Keratinocyte (primary cell): ENCODE data around the gene CD207. TPM values are rescaled to one million over a fixed set of nuclear protein-coding genes. Genes with fewer than 3 reads are reported as not detected.

Source experiments
- DNase-seq: peaks from one replicate; pipeline ENCODE4 v3.0.0-alpha.2; 2011; ENCODE audit warnings: low read depth, missing footprints, low spot score
- FAIRE-seq: peaks from 2 replicates; lab custom pipeline; 2011; peaks lifted over from hg19 to GRCh38; lab: Jason Lieb, UNC
- H2AFZ ChIP-seq: 2 replicates; pipeline ENCODE4 v1.6.0; 2012; ENCODE audit warnings: low read length, control low read depth, inconsistent platforms; ENCODE audit not compliant: control insufficient read depth
- H3K27ac ChIP-seq: 2 replicates; pipeline ENCODE4 v1.5.1; 2011; ENCODE audit warnings: low read length; ENCODE audit not compliant: control insufficient read depth, insufficient read depth
- H3K27me3 ChIP-seq: 3 replicates; pipeline ENCODE4 v1.6.0; 2011; ENCODE audit warnings: low read length; ENCODE audit not compliant: control insufficient read depth, insufficient read depth; ENCODE audit errors: extremely low read depth
- H3K36me3 ChIP-seq, 2 experiments: 2 replicates in 1 of 2; 3 replicates in 1 of 2; pipeline ENCODE4 v1.5.1; 2011; ENCODE audit warnings: low read length in 2 of 2, mild to moderate bottlenecking in 1 of 2; ENCODE audit not compliant: control insufficient read depth in 2 of 2, insufficient read depth in 2 of 2; ENCODE audit errors: extremely low read depth in 1 of 2
- H3K4me1 ChIP-seq: 3 replicates; pipeline ENCODE4 v1.5.1; 2011; ENCODE audit warnings: low read length; ENCODE audit not compliant: control insufficient read depth, insufficient read depth; ENCODE audit errors: extremely low read depth
- H3K4me2 ChIP-seq: 3 replicates; pipeline ENCODE4 v1.6.0; 2011; ENCODE audit warnings: low read depth, low read length; ENCODE audit not compliant: control insufficient read depth, insufficient read depth; ENCODE audit errors: extremely low read depth
- H3K4me3 ChIP-seq, 3 experiments: fragments of 200-600 bp in 1 of 3; sonication (generic) in 1 of 3; 2 replicates in 2 of 3; 3 replicates in 1 of 3; pipeline ENCODE4 v1.5.1; 2011 to 2016; ENCODE audit warnings: low read length in 3 of 3, mild to moderate bottlenecking in 3 of 3, control low read depth in 2 of 3, inconsistent platforms in 1 of 3, low read depth in 1 of 3, mixed read lengths in 1 of 3, mixed run types in 1 of 3, moderate library complexity in 1 of 3; ENCODE audit not compliant: control insufficient read depth in 2 of 3, insufficient read depth in 2 of 3; ENCODE audit errors: extremely low read depth in 1 of 3
- H3K79me2 ChIP-seq: 2 replicates; pipeline ENCODE4 v1.6.0; 2012; ENCODE audit warnings: low read length; ENCODE audit not compliant: control insufficient read depth, insufficient read depth
- H3K9ac ChIP-seq: 3 replicates; pipeline ENCODE4 v1.6.0; 2011; ENCODE audit warnings: low read length; ENCODE audit not compliant: control insufficient read depth, insufficient read depth; ENCODE audit errors: extremely low read depth
- H3K9me1 ChIP-seq: 3 replicates; pipeline ENCODE4 v1.6.0; 2011; ENCODE audit warnings: low read length; ENCODE audit not compliant: control insufficient read depth, insufficient read depth; ENCODE audit errors: extremely low read depth
- H3K9me3 ChIP-seq: 2 replicates; pipeline ENCODE4 v1.5.1; 2012; ENCODE audit warnings: low read depth, low read length; ENCODE audit not compliant: control insufficient read depth
- H4K20me1 ChIP-seq: 3 replicates; pipeline ENCODE4 v1.6.0; 2011; ENCODE audit warnings: low read length; ENCODE audit not compliant: control insufficient read depth, insufficient read depth; ENCODE audit errors: extremely low read depth
- CTCF ChIP-seq, 3 experiments: IDR thresholded peaks in 1 of 3; conservative IDR thresholded peaks in 1 of 3; optimal IDR thresholded peaks in 1 of 3; 2 replicates in 2 of 3; 3 replicates in 1 of 3; pipeline versions ENCODE3 to v1.5.1; 2011; ENCODE audit warnings: low read length in 3 of 3, mild to moderate bottlenecking in 3 of 3, moderate library complexity in 2 of 3, control low read depth in 1 of 3, inconsistent platforms in 1 of 3; ENCODE audit not compliant: insufficient read depth in 2 of 3; ENCODE audit errors: extremely low read depth in 1 of 3
- EZH2 ChIP-seq: IDR thresholded peaks from one replicate; pipeline ENCODE4 v1.6.1; 2012; ENCODE audit warnings: inconsistent platforms, mild to moderate bottlenecking, low read length, moderate library complexity
- dilution Hi-C: fragments of 300-500 bp; cut with MboI; formaldehyde crosslinking; loops from one replicate; pipeline ENCODE4 v1.7.0; 2020; ENCODE audit warnings: low sequenced_read_pairs; ENCODE audit not compliant: extremely low pct_ligation_motif_present
- polyA plus RNA-seq, 5 experiments: library from polyadenylated mRNA; depleted of rRNA in 3 of 5; stranded (reverse) in 3 of 5; stranded (forward) in 1 of 5; unstranded in 1 of 5; fragments of >200 nt; gene quantifications; 1 replicate in 1 of 5; 2 replicates in 3 of 5; 3 replicates in 1 of 5; pipeline versions ENCODE4 v1.2.1 to v1.2.3, GENCODE V29; 2011 to 2012; ENCODE audit warnings: missing spikeins in 2 of 5, low read depth in 1 of 5, low replicate concordance in 1 of 5

Gene CD207
- polyA plus RNA-seq, 1 donor (not counting 4 experiments of a cell fraction or from before 2014, with no cell fraction given): not detected

- Histone ChIP-seq H3K4me2 (no peak overlapping the region), H3K36me3 (no peaks in the 10 kb centered on the region), H3K9me1 (no peaks in the 10 kb centered on the region), H3K9ac (no peak overlapping the region), H4K20me1 (no peaks in the 10 kb centered on the region), H2AFZ (no peak overlapping the region), H3K4me1 (no peaks in the 10 kb centered on the region), H3K27me3 (peaks cover 23% of the 10 kb centered on the region), H3K9me3 (no peaks in the 10 kb centered on the region), H3K4me3 (no peak overlapping the region), H3K27ac (no peak overlapping the region), H3K79me2 (no peaks in the 10 kb centered on the region)
- dilution Hi-C loops: loop anchor here (25.0 kb wide), 1 partner anchor 484 kb away; the partner anchor contains the start of gene FAM136A
- FAIRE-seq (no peak), DNase-seq (no peak)
- TF ChIP-seq CTCF (optimal IDR thresholded peaks at IDR 0.05 in 1 of 3, IDR thresholded peaks at IDR 0.05 in 1 of 3, conservative IDR thresholded peaks at IDR 0.05 in 1 of 3; ENCODE audit: extremely low read depth in 1 of 3, insufficient read depth in 2 of 3, low read length in 3 of 3): no peak
- TF ChIP-seq EZH2: no peak
These were observed 39.4 kb downstream of the CD207 start for GRCh38 chr2:70796262-70796661.

- H3K36me3 ChIP-seq: no peaks in the 10 kb centered on the region
- H3K4me3 ChIP-seq: no peak overlapping the region
- no peak overlapping the region for H3K9ac ChIP-seq
- no peak for TF ChIP-seq CTCF (optimal IDR thresholded peaks at IDR 0.05 in 1 of 3, IDR thresholded peaks at IDR 0.05 in 1 of 3, conservative IDR thresholded peaks at IDR 0.05 in 1 of 3; ENCODE audit: extremely low read depth in 1 of 3, insufficient read depth in 2 of 3, low read length in 3 of 3)
- TF ChIP-seq EZH2: no peak
- DNase-seq (no peak), FAIRE-seq (no peak)
- H3K4me1 ChIP-seq: no peaks in the 10 kb centered on the region
- H2AFZ ChIP-seq: no peak overlapping the region
- no peaks in the 10 kb centered on the region for H3K9me1 ChIP-seq
- dilution Hi-C loops: loop anchor here (25.0 kb wide), 1 partner anchor 483 kb away; the partner anchor contains the start of gene FAM136A
- no peaks in the 10 kb centered on the region for H4K20me1 ChIP-seq
- H3K79me2 ChIP-seq: no peaks in the 10 kb centered on the region
- H3K27ac ChIP-seq: no peak overlapping the region
- peaks cover 32% of the 10 kb centered on the region for H3K27me3 ChIP-seq
- no peak overlapping the region for H3K4me2 ChIP-seq
- no peaks in the 10 kb centered on the region for H3K9me3 ChIP-seq
These were observed 40.2 kb downstream of the CD207 start for GRCh38 chr2:70795164-70795995.
